Prostate gland (tissue), 2 donors: ENCODE measurements around the gene ADAR. TPM values are rescaled to one million over a fixed set of nuclear protein-coding genes. Genes with fewer than 3 reads are reported as not detected.

Experiments
- DNase-seq: peaks from one replicate; pipeline ENCODE4 v3.0.0-alpha.2; 2019; ENCODE audit warnings: low spot score
- H3K27ac ChIP-seq, 2 donors: fragments of 200-600 bp; sonication (generic); 2 replicates each; pipeline ENCODE4 v1.5.1; 2017 to 2019
- H3K27me3 ChIP-seq: fragments of 200-600 bp; sonication (generic); replicated peaks from 2 replicates; pipeline ENCODE4 v1.5.1; 2019; ENCODE audit not compliant: insufficient read depth
- H3K36me3 ChIP-seq, 2 donors: fragments of 200-600 bp; sonication (generic); 1 replicate in 1 of 2; 2 replicates in 1 of 2; pipeline versions ENCODE4 v1.5.1 to v1.8.1; 2017 to 2019
- H3K4me1 ChIP-seq: fragments of 200-600 bp; sonication (generic); replicated peaks from 2 replicates; pipeline ENCODE4 v1.5.1; 2019
- H3K4me3 ChIP-seq, 2 donors: fragments of 200-600 bp; sonication (generic); 2 replicates each; pipeline ENCODE4 v1.5.1; 2017 to 2019
- H3K9me3 ChIP-seq: fragments of 200-600 bp; sonication (generic); 2 replicates; pipeline ENCODE4 v1.5.1; 2017
- POLR2A ChIP-seq: fragments of 450-650 bp; IDR thresholded peaks from one replicate; pipeline ENCODE4 v1.6.1; 2016; ENCODE audit warnings: antibody characterized with exemption, mild to moderate bottlenecking
- POLR2AphosphoS5 ChIP-seq: sonication (generic); formaldehyde crosslinking; IDR thresholded peaks from one replicate; pipeline ENCODE4 v1.6.1; 2017; ENCODE audit warnings: antibody characterized with exemption
- WGBS: methylation state at CpG from one replicate; pipeline ENCODE4 v1.1.5; 2018; 5-methylcytosine and 5-hydroxymethylcytosine counted together
- intact Hi-C: fragments of 100-400 bp; cut with DNase I; formaldehyde crosslinking; loops from one replicate; pipeline ENCODE4 v1.14.2; 2022
- total RNA-seq, 2 donors: library from RNA; depleted of rRNA; stranded (reverse); fragments of >200 nt; gene quantifications; one replicate each; pipeline ENCODE4 v1.1.0, GENCODE V29; 2016
- TF ChIP-seq, protein P1 (sequence below), 4 experiments: fragments of 200-600 bp in 2 of 4; fragments of 450-650 bp in 2 of 4; sonication (generic) in 2 of 4; IDR thresholded peaks; 1 replicate in 3 of 4; 2 replicates in 1 of 4; pipeline ENCODE4 v1.5.1; 2016 to 2019; ENCODE audit warnings: antibody characterized with exemption in 4 of 4, mild to moderate bottlenecking in 2 of 4, moderate library complexity in 2 of 4

The ADAR gene
- total RNA-seq, 2 donors from 2014 or later: 98.1 to 181 TPM

DNA sequence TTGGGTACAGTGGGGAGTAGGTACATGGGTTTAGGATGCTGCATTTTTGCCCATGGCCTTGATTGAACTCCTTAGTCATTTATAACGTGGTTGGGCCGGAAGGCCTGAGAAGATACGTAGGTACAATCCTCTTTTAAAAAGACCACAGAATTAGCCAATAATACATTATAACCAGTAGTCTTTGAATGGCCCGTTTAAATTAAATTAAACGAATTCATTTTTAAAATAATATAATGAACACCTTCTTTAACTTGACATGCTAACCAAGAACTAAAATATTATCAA is 20.1 kb upstream of the ADAR start:
- Histone ChIP-seq H3K36me3 (no peaks in the 10 kb centered on the region), H3K4me1 (peaks cover 7% of the 10 kb centered on the region), H3K4me3 (peak overlapping the region; percentile 75 to 76), H3K27ac (peak overlapping the region; percentile 79 to 81), H3K27me3 (no peaks in the 10 kb centered on the region), H3K9me3 (no peaks in the 10 kb centered on the region)
- 4% methylated on average over 5 of the region's 5 CpGs for WGBS
- no peak for DNase-seq
- intact Hi-C loops: loop anchor here (10.0 kb wide), 1 partner anchor 213 kb away; no protein-coding TSS in a partner anchor
- TF ChIP-seq, protein P1, sequence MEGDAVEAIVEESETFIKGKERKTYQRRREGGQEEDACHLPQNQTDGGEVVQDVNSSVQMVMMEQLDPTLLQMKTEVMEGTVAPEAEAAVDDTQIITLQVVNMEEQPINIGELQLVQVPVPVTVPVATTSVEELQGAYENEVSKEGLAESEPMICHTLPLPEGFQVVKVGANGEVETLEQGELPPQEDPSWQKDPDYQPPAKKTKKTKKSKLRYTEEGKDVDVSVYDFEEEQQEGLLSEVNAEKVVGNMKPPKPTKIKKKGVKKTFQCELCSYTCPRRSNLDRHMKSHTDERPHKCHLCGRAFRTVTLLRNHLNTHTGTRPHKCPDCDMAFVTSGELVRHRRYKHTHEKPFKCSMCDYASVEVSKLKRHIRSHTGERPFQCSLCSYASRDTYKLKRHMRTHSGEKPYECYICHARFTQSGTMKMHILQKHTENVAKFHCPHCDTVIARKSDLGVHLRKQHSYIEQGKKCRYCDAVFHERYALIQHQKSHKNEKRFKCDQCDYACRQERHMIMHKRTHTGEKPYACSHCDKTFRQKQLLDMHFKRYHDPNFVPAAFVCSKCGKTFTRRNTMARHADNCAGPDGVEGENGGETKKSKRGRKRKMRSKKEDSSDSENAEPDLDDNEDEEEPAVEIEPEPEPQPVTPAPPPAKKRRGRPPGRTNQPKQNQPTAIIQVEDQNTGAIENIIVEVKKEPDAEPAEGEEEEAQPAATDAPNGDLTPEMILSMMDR (IDR thresholded peaks at IDR 0.05): no peak
- TF ChIP-seq POLR2AphosphoS5: no peak
- TF ChIP-seq POLR2A: no peak

DNA sequence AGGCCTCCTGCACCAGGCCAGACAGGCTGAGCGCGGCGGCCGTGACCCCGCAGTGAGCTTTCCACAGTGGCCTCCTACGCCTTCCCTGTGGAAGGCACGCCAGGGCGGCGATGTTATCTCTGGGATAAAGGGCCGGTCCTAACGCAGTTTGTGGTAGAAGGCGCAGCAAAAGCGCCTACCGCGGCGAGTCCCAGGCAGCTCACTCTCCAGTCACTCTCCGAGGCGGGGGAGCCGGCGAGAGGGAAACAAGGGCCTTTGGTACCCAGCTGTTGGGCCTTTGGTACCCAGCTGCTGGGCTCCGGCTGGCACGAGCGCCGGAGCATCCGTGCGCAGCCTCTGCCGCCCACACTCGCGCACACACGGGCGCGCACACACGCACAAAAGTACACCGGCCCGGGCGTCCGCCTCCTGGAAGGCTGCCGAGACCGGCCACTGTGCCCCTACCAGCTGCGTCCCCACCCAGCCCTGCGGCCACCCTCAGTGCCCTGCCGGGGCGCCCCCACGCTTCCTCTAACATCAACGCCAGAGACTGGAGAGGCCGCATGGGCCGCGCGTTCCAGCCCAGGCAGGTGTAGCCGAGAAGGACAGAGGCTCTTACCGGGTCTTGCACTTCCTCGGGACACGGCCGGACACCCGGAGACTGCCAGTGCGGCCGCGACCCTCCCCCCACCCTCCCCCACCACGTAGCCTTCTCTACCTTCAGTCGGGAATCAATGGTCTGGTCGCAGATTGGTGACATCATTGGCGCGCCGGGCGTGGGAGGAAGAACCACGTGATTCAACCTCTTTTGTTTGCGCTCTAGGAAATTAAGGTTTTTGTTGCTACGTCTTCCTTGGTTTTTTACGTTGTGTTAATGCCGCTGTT is 19.5 kb upstream of the ADAR start:
- DNase-seq: peak; percentile 81
- Histone ChIP-seq H3K9me3 (no peaks in the 10 kb centered on the region), H3K4me1 (peaks cover 7% of the 10 kb centered on the region), H3K27ac (peak overlapping the region; percentile 79 to 81), H3K27me3 (no peaks in the 10 kb centered on the region), H3K36me3 (no peaks in the 10 kb centered on the region), H3K4me3 (peak overlapping the region; percentile 75 to 76)
- TF ChIP-seq POLR2AphosphoS5 (peak; percentile 91), POLR2A (no peak)
- TF ChIP-seq, protein P1 (IDR thresholded peaks at IDR 0.05): no peak
- under 1% methylated on average over 62 of the region's 70 CpGs for WGBS
- intact Hi-C loops: loop anchor here (2.0 to 10.0 kb wide), 2 partner anchors 19 to 213 kb away; partner anchors contain the start of gene ADAR

DNA sequence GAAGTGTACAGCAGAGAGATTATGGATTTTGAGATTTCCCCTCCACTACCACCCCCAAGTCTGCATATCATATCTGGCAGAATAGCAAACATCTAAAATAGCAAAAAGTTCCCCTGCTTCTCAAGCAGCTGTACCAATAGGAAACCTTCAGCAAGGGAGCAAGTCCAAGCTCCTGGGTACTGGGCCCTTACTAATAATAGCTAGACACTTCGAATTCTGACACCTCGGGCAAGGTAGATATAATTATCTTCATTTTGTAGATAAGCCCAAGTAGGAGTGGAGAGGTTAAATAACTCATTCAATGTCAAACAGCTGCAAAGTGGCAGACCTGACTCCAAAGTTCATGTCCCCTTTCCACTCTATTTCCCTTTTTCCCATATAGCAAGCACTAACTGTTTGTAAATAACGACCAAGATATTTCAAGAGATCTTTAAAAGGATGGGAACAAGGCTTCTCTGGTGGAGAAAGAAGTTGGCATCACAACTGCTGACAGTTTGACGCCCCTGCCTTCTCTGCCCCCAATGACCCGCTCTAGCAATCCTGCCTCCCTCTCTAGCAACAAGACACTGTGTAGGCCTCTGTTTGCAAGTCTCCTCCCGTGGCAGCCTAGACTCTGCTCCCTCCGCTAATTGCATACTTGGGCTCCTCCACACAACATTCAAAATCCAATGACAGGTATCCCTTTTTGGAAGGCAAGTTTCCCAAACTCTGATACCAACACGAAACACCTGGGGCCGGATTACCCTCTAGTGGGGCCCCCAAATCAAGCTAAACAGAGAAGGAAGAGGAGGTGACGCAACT is 18.7 kb upstream of the ADAR start:
- Histone ChIP-seq H3K27ac (peak overlapping the region; percentile 79 to 81), H3K4me3 (peak overlapping the region; percentile 75 to 76), H3K4me1 (peaks cover 7% of the 10 kb centered on the region), H3K36me3 (no peaks in the 10 kb centered on the region), H3K9me3 (no peaks in the 10 kb centered on the region), H3K27me3 (no peaks in the 10 kb centered on the region)
- intact Hi-C loops: loop anchor here (2.0 to 10.0 kb wide), 2 partner anchors 18 to 212 kb away; partner anchors contain the start of gene ADAR
- 14% methylated on average over 10 of the region's 10 CpGs for WGBS
- TF ChIP-seq POLR2A: no peak
- no peak for TF ChIP-seq POLR2AphosphoS5
- TF ChIP-seq, protein P1 (IDR thresholded peaks at IDR 0.05): no peak
- no peak for DNase-seq

DNA sequence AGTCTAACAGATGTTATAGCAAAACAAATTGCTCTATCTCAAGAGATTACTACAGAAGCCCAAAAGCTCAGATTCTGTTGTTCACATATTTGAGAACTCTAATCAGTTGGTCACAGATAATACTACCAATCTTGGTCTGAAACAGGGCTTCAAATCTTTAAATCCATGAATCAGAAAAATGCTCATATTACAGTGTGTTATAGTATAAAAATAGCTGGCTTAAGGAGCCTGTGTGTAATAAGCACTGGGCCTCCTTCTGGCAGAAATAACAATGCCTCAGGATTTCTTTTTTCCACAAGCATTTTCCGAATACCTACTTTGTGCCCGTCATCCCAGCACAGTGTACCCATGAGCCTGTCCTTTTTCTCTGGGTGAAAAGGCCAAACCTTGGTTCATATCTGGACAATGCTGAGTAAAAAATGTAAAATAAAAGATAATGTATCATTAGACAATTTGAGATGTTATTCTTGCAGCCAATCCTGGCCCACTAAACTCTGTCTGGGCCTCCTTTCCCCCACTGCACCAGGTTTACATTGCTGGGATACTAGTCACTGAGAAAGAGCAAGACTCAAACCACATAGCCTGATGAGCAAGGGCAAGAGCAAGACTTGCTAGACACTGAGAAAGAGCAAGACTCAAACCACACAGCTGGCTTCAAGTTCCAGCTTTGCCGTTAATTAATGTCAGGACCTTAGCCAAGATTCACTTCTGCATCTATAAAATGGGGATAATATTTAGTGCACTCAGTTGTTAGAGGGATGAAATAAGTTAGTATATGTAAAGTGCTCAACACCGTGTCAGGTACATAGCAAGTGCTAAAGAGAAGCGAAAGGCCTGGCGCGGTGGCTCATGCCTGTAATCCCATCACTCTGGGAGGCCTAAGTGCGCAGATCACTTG is 17.0 kb upstream of the ADAR start:
- Histone ChIP-seq H3K36me3 (no peaks in the 10 kb centered on the region), H3K4me3 (no peak overlapping the region), H3K27me3 (no peaks in the 10 kb centered on the region), H3K4me1 (peaks cover 7% of the 10 kb centered on the region), H3K27ac (no peak overlapping the region), H3K9me3 (no peaks in the 10 kb centered on the region)
- intact Hi-C loops: loop anchor here (10.0 kb wide), 1 partner anchor 210 kb away; no protein-coding TSS in a partner anchor
- WGBS: 90% methylated on average over 8 of the region's 8 CpGs
- TF ChIP-seq POLR2AphosphoS5 (no peak), POLR2A (no peak)
- TF ChIP-seq, protein P1 (IDR thresholded peaks at IDR 0.05): no peak
- no peak for DNase-seq
